CD14-positive monocyte (primary cell): ENCODE results near the gene ITSN1. TPM values are rescaled to one million over a fixed set of nuclear protein-coding genes. Genes with fewer than 3 reads are reported as not detected.

Source experiments
- DNase-seq, 3 donors: peaks; one replicate each; pipeline ENCODE4 v3.0.0-alpha.2; 2011 to 2022
- H2AFZ ChIP-seq: 2 replicates; pipeline ENCODE4 v1.6.0; 2012; ENCODE audit warnings: mild to moderate bottlenecking, low read depth, low read length, inconsistent platforms; ENCODE audit not compliant: insufficient read depth, poor library complexity, severe bottlenecking
- H3K27ac ChIP-seq, 2 donors: 1 replicate in 1 of 2; 2 replicates in 1 of 2; pipeline ENCODE4 v1.5.1; 2012 to 2013; ENCODE audit warnings: low read length in 2 of 2, control low read depth in 1 of 2, inconsistent platforms in 1 of 2, low read depth in 1 of 2, mild to moderate bottlenecking in 1 of 2
- H3K27me3 ChIP-seq, 2 donors: one replicate each; pipeline versions ENCODE4 v1.6.0 to v1.6.1; 2011 to 2013; ENCODE audit warnings: low read length in 2 of 2; ENCODE audit not compliant: control insufficient read depth in 2 of 2, insufficient read depth in 2 of 2
- H3K36me3 ChIP-seq, 2 donors: replicated peaks in 1 of 2; 1 replicate in 1 of 2; 2 replicates in 1 of 2; pipeline versions ENCODE4 v1.5.1 to v1.6.1; 2012 to 2013; ENCODE audit warnings: low read length in 2 of 2, control low read depth in 1 of 2, inconsistent platforms in 1 of 2, mild to moderate bottlenecking in 1 of 2; ENCODE audit not compliant: insufficient read depth in 2 of 2, control insufficient read depth in 1 of 2
- H3K4me1 ChIP-seq, 2 donors: 1 replicate in 1 of 2; 2 replicates in 1 of 2; pipeline versions ENCODE4 v1.5.1 to v1.6.1; 2012 to 2013; ENCODE audit warnings: low read length in 2 of 2, control low read depth in 1 of 2, inconsistent platforms in 1 of 2, mild to moderate bottlenecking in 1 of 2, moderate library complexity in 1 of 2; ENCODE audit not compliant: insufficient read depth in 2 of 2, control insufficient read depth in 1 of 2
- H3K4me2 ChIP-seq: replicated peaks from 2 replicates; pipeline ENCODE3; 2012; ENCODE audit warnings: low read length, moderate library complexity, mild to moderate bottlenecking; ENCODE audit not compliant: poor library complexity, severe bottlenecking; ENCODE audit errors: extremely low read depth
- H3K4me3 ChIP-seq, 3 experiments: fragments of 200-600 bp in 1 of 3; sonication (generic) in 1 of 3; replicated peaks in 1 of 3; 1 replicate in 2 of 3; 2 replicates in 1 of 3; pipeline ENCODE4 v1.5.1; 2011 to 2013; ENCODE audit warnings: low read length in 3 of 3, mild to moderate bottlenecking in 3 of 3, control low read depth in 2 of 3, low read depth in 2 of 3, inconsistent platforms in 1 of 3, moderate library complexity in 1 of 3
- H3K79me2 ChIP-seq: 2 replicates; pipeline ENCODE4 v1.6.0; 2012; ENCODE audit warnings: mild to moderate bottlenecking, control low read depth, inconsistent platforms, low read length, moderate library complexity; ENCODE audit not compliant: insufficient read depth
- H3K9ac ChIP-seq: 2 replicates; pipeline ENCODE4 v1.6.0; 2017; ENCODE audit warnings: low read length, mild to moderate bottlenecking; ENCODE audit not compliant: insufficient read depth, poor library complexity, severe bottlenecking
- H3K9me3 ChIP-seq, 2 donors: replicated peaks in 1 of 2; 1 replicate in 1 of 2; 2 replicates in 1 of 2; pipeline versions ENCODE4 v1.5.1 to v1.6.1; 2012 to 2013; ENCODE audit warnings: low read length in 2 of 2, control low read depth in 1 of 2; ENCODE audit not compliant: control insufficient read depth in 1 of 2, insufficient read depth in 1 of 2
- H4K20me1 ChIP-seq: 2 replicates; pipeline ENCODE4 v1.6.0; 2012; ENCODE audit warnings: mild to moderate bottlenecking, low read length, control low read depth, moderate library complexity; ENCODE audit not compliant: insufficient read depth
- H3K27ac Mint-ChIP-seq, 7 donors: one replicate each; pipeline ENCODE4 v1.8.0; 2020; ENCODE audit warnings: mild to moderate bottlenecking in 7 of 7, mixed read lengths in 7 of 7, moderate library complexity in 6 of 7, inconsistent platforms in 2 of 7
- H3K27me3 Mint-ChIP-seq, 3 donors: one replicate each; pipeline ENCODE4 v1.8.0; 2021 to 2022; ENCODE audit warnings: low read depth in 3 of 3, mild to moderate bottlenecking in 3 of 3, mixed read lengths in 3 of 3, moderate library complexity in 3 of 3, inconsistent platforms in 1 of 3
- H3K36me3 Mint-ChIP-seq, 2 donors: one replicate each; pipeline ENCODE4 v1.8.0; 2020; ENCODE audit warnings: mixed read lengths in 2 of 2, inconsistent platforms in 1 of 2, mild to moderate bottlenecking in 1 of 2
- H3K4me1 Mint-ChIP-seq: one replicate; pipeline ENCODE4 v1.8.0; 2020; ENCODE audit warnings: mild to moderate bottlenecking, mixed read lengths
- H3K4me3 Mint-ChIP-seq, 2 donors: one replicate each; pipeline ENCODE4 v1.8.0; 2020; ENCODE audit warnings: mild to moderate bottlenecking in 2 of 2, mixed read lengths in 2 of 2, moderate library complexity in 1 of 2
- H3K9me3 Mint-ChIP-seq, 7 donors: one replicate each; pipeline ENCODE4 v1.8.0; 2020 to 2022; ENCODE audit warnings: mixed read lengths in 7 of 7, mild to moderate bottlenecking in 6 of 7, moderate library complexity in 6 of 7, inconsistent platforms in 2 of 7
- CTCF ChIP-seq: fragments of 200-600 bp; IDR thresholded peaks from one replicate; pipeline ENCODE4 v1.8.0; 2022; ENCODE audit warnings: antibody characterized with exemption, mild to moderate bottlenecking
- WGBS: methylation state at CpG from one replicate; pipeline ENCODE4 v1.1.5; 2013; ENCODE audit warnings: missing lambda C conversion rate; ENCODE audit not compliant: insufficient coverage; 5-methylcytosine and 5-hydroxymethylcytosine counted together
- intact Hi-C, 2 donors: fragments of 100-400 bp; cut with micrococcal nuclease; formaldehyde crosslinking; loops; one replicate each; pipeline versions ENCODE4 v1.15.0 to v1.15.1; 2023
- polyA plus RNA-seq, 3 donors: library from polyadenylated mRNA; depleted of rRNA in 1 of 3; unstranded in 2 of 3; stranded (reverse) in 1 of 3; fragments of 300-500 nt in 2 of 3; fragments of >200 nt in 1 of 3; fragmentation: Illumina TruSeq in 2 of 3; gene quantifications; 1 replicate in 2 of 3; 2 replicates in 1 of 3; pipeline ENCODE4 v1.2.3, GENCODE V29; 2012 to 2021

Gene ITSN1
- polyA plus RNA-seq, 3 donors, result 4.7 to 10.3 (median 5.1) TPM

- Histone ChIP-seq H4K20me1 (peaks cover 15% of the 10 kb centered on the region), H3K4me3 (no peak overlapping the region), H3K79me2 (no peaks in the 10 kb centered on the region), H3K9me3 (no peaks in the 10 kb centered on the region), H3K27me3 (no peaks in the 10 kb centered on the region), H2AFZ (no peak overlapping the region), H3K9ac (no peak overlapping the region), H3K4me1 (no peaks in the 10 kb centered on the region), H3K36me3 (no peaks in the 10 kb centered on the region), H3K4me2 (no peak overlapping the region), H3K27ac (no peak overlapping the region)
- DNase-seq, result no peak
- WGBS, result no CpG with 5 or more reads among the region's 5 CpGs
- no peak for TF ChIP-seq CTCF
- Mint-ChIP-seq H3K9me3 (no peaks in the 10 kb centered on the region), H3K27me3 (peaks cover 0 to 2% (median 0%) of the 10 kb centered on the region in 3 donors), H3K36me3 (no peaks in the 10 kb centered on the region), H3K27ac (no peak overlapping the region), H3K4me3 (no peak overlapping the region), H3K4me1 (no peaks in the 10 kb centered on the region)
- intact Hi-C loops, result no loop called here
Observed at GRCh38 chr21:33696465-33696864, 54.2 kb downstream of the ITSN1 start.

GRCh38 chr21:33698087-33698860 is 56.0 kb downstream of the ITSN1 start:
- Mint-ChIP-seq H3K4me1 (no peaks in the 10 kb centered on the region), H3K27me3 (peaks cover 0 to 2% (median 0%) of the 10 kb centered on the region in 3 donors), H3K4me3 (no peak overlapping the region), H3K27ac (no peak overlapping the region), H3K36me3 (no peaks in the 10 kb centered on the region), H3K9me3 (peaks cover 0 to 2% (median 0%) of the 10 kb centered on the region in 7 donors)
- H3K4me1 ChIP-seq, result no peaks in the 10 kb centered on the region
- no peak overlapping the region for H3K9ac ChIP-seq
- intact Hi-C loops, result no loop called here
- no peaks in the 10 kb centered on the region for H3K27me3 ChIP-seq
- peaks cover 10% of the 10 kb centered on the region for H4K20me1 ChIP-seq
- no peak for TF ChIP-seq CTCF
- H3K27ac ChIP-seq, result no peak overlapping the region
- no CpG with 5 or more reads among the region's 3 CpGs for WGBS
- DNase-seq, result no peak
- H3K4me2 ChIP-seq, result no peak overlapping the region
- no peak overlapping the region for H3K4me3 ChIP-seq
- H3K36me3 ChIP-seq, result no peaks in the 10 kb centered on the region
- no peaks in the 10 kb centered on the region for H3K9me3 ChIP-seq
- no peaks in the 10 kb centered on the region for H3K79me2 ChIP-seq
- H2AFZ ChIP-seq, result no peak overlapping the region
